NCI-H69 (cell line): Measurements from ENCODE around the gene FAM237A.

Experiments
- DNase-seq: peaks from one replicate; lab custom pipeline; 2025; lab: John Stamatoyannopoulos, UW

FAM237A gene

GRCh38 chr2:206642075-206643025 is at the start of gene FAM237A:
Gene FAM237A (plus strand): TSS chr2:206642487. CDS start chr2:206644237, 1,750 bp downstream.
- no peak for DNase-seq

GRCh38 chr2:206597717-206598218 is 44.5 kb upstream of the FAM237A start:
- no peak for DNase-seq

- DNase-seq = no peak
Measured at GRCh38 chr2:206603243-206603642, 39.0 kb upstream of the FAM237A start.

- DNase-seq = no peak
Measured at GRCh38 chr2:206610451-206610850, 31.8 kb upstream of the FAM237A start.

- no peak for DNase-seq
Measured at GRCh38 chr2:206611191-206611590, 31.1 kb upstream of the FAM237A start.

- DNase-seq = no peak
Measured at GRCh38 chr2:206611736-206612135, 30.6 kb upstream of the FAM237A start.

- DNase-seq = no peak
Measured at GRCh38 chr2:206614811-206615210, 27.5 kb upstream of the FAM237A start.

- DNase-seq = no peak
Measured at GRCh38 chr2:206615417-206616089, 26.7 kb upstream of the FAM237A start.

GRCh38 chr2:206616151-206616550 is 26.1 kb upstream of the FAM237A start:
- DNase-seq = no peak

- DNase-seq = no peak
Measured at GRCh38 chr2:206619011-206619410, 23.3 kb upstream of the FAM237A start.

- DNase-seq = no peak
Measured at GRCh38 chr2:206626108-206626507, 16.2 kb upstream of the FAM237A start.

- DNase-seq = no peak
Measured at GRCh38 chr2:206627632-206628031, 14.7 kb upstream of the FAM237A start.

- no peak for DNase-seq
Measured at GRCh38 chr2:206631340-206631739, 10.9 kb upstream of the FAM237A start.

- DNase-seq = no peak
Measured at GRCh38 chr2:206635015-206635414, 7.3 kb upstream of the FAM237A start.

GRCh38 chr2:206639636-206640035 is 2.7 kb upstream of the FAM237A start:
- no peak for DNase-seq

GRCh38 chr2:206641226-206641625 is 1.1 kb upstream of the FAM237A start:
- DNase-seq = no peak

GRCh38 chr2:206647985-206648384 is 5.7 kb downstream of the FAM237A start:
- DNase-seq = no peak

GRCh38 chr2:206657087-206657486 is 14.8 kb downstream of the FAM237A start:
- no peak for DNase-seq

- DNase-seq = no peak
Measured at GRCh38 chr2:206665251-206665650, 23.0 kb downstream of the FAM237A start.

- no peak for DNase-seq
Measured at GRCh38 chr2:206670531-206671319, 28.4 kb downstream of the FAM237A start.

GRCh38 chr2:206683546-206683945 is 41.3 kb downstream of the FAM237A start:
- DNase-seq = no peak

- DNase-seq = no peak
Measured at GRCh38 chr2:206688453-206688852, 46.2 kb downstream of the FAM237A start.
